HepG2 (cell line): ENCODE data around the gene OSBPL3. TPM values are rescaled to one million over a fixed set of nuclear protein-coding genes. Genes with fewer than 3 reads are reported as not detected.

Experiments used
- GPN1 ChIP-seq: sonication (generic); formaldehyde crosslinking; IDR thresholded peaks from 2 replicates; pipeline ENCODE4 v1.5.1; 2020; ENCODE audit warnings: missing genetic modification reagents, borderline replicate concordance
- HOXA7 ChIP-seq: sonication (generic); formaldehyde crosslinking; IDR thresholded peaks from 2 replicates; pipeline ENCODE4 v1.8.1; 2022; ENCODE audit warnings: mild to moderate bottlenecking, missing genetic modification reagents, moderate library complexity
- IRF1 ChIP-seq: sonication (generic); formaldehyde crosslinking; IDR thresholded peaks from 2 replicates; pipeline ENCODE4 v1.4.0; 2020; ENCODE audit warnings: low read depth, mild to moderate bottlenecking, missing genetic modification reagents
- MAFG ChIP-seq: sonication (generic); formaldehyde crosslinking; IDR thresholded peaks from 2 replicates; pipeline ENCODE4 v1.5.1; 2020; ENCODE audit warnings: mild to moderate bottlenecking, missing genetic modification reagents
- PHF8 ChIP-seq: sonication (generic); formaldehyde crosslinking; IDR thresholded peaks from 2 replicates; pipeline ENCODE4 v1.5.0; 2020; ENCODE audit warnings: missing genetic modification reagents
- POGZ ChIP-seq: sonication (generic); formaldehyde crosslinking; IDR thresholded peaks from 2 replicates; pipeline ENCODE4 v1.4.0; 2020; ENCODE audit warnings: mild to moderate bottlenecking, missing genetic modification reagents
- PRDM4 ChIP-seq: sonication (generic); formaldehyde crosslinking; IDR thresholded peaks from 2 replicates; pipeline ENCODE4 v1.9.0; 2021; ENCODE audit warnings: missing genetic modification reagents, borderline replicate concordance
- SKIL ChIP-seq: sonication (generic); formaldehyde crosslinking; IDR thresholded peaks from 2 replicates; pipeline ENCODE4 v1.8.0; 2022; ENCODE audit warnings: missing genetic modification reagents, mild to moderate bottlenecking, moderate library complexity, borderline replicate concordance
- SOX13 ChIP-seq, 3 experiments: fragments of 450-650 bp in 1 of 3; sonication (generic) in 1 of 3; formaldehyde crosslinking in 1 of 3; IDR thresholded peaks in 2 of 3; conservative IDR thresholded peaks in 1 of 3; 2 replicates each; pipeline versions ENCODE4 v1.5.0 to v1.6.1; 2016 to 2020; ENCODE audit warnings: antibody characterized with exemption in 1 of 3, mild to moderate bottlenecking in 1 of 3, missing compliant biosample characterization in 1 of 3, missing genetic modification reagents in 1 of 3, moderate library complexity in 1 of 3
- SOX5 ChIP-seq: IDR thresholded peaks from 2 replicates; pipeline ENCODE4 v1.6.1; 2016; ENCODE audit warnings: borderline replicate concordance
- SRSF9 ChIP-seq: fragments of 200-400 bp; formaldehyde crosslinking; IDR thresholded peaks from 2 replicates; pipeline ENCODE4 v1.6.1; 2018; ENCODE audit warnings: borderline replicate concordance, mild to moderate bottlenecking, low read depth, low read length; ENCODE audit not compliant: insufficient read depth, poor library complexity, severe bottlenecking
- TCF7L2 ChIP-seq: IDR thresholded peaks from 2 replicates; pipeline ENCODE4 v1.6.1; 2011; ENCODE audit warnings: mild to moderate bottlenecking, low read depth, low read length, moderate library complexity
- TEAD3 ChIP-seq: optimal IDR thresholded peaks from 2 replicates; pipeline ENCODE3; 2016; ENCODE audit warnings: borderline replicate concordance
- TOPORS ChIP-seq: sonication (generic); formaldehyde crosslinking; IDR thresholded peaks from 2 replicates; pipeline ENCODE4 v1.8.0; 2023; ENCODE audit warnings: mild to moderate bottlenecking, missing genetic modification reagents
- ZBTB14 ChIP-seq: sonication (generic); formaldehyde crosslinking; IDR thresholded peaks from 2 replicates; pipeline ENCODE4 v1.4.0; 2020; ENCODE audit warnings: missing genetic modification reagents
- ZNF253 ChIP-seq: sonication (generic); formaldehyde crosslinking; IDR thresholded peaks from 2 replicates; pipeline ENCODE4 v1.8.0; 2022; ENCODE audit warnings: mild to moderate bottlenecking, missing genetic modification reagents, borderline replicate concordance
- ZNF772 ChIP-seq: sonication (generic); formaldehyde crosslinking; IDR thresholded peaks from 2 replicates; pipeline ENCODE4 v1.5.0; 2020; ENCODE audit warnings: mild to moderate bottlenecking, missing genetic modification reagents
- ZNF891 ChIP-seq: sonication (generic); formaldehyde crosslinking; IDR thresholded peaks from 2 replicates; pipeline ENCODE4 v1.5.0; 2020; ENCODE audit warnings: mild to moderate bottlenecking, missing genetic modification reagents
- polyA plus RNA-seq, 8 experiments: library from polyadenylated mRNA; depleted of rRNA in 3 of 8; stranded (reverse) in 7 of 8; unstranded in 1 of 8; fragments of >200 nt; fragmentation: Illumina TruSeq in 4 of 8; extraction: Trizol in 4 of 8; gene quantifications; 2 replicates each; pipeline versions ENCODE4 v1.2.1 to v1.2.3, GENCODE V29; 2011 to 2016; ENCODE audit warnings: low read depth in 4 of 8, missing spikeins in 1 of 8, mixed read lengths in 1 of 8; ENCODE audit not compliant: insufficient read depth in 1 of 8
- total RNA-seq, 5 experiments: library from RNA; depleted of rRNA; stranded (reverse); fragments of >200 nt; fragmentation: Illumina TruSeq; extraction: Trizol; gene quantifications; 2 replicates each; pipeline ENCODE4 v1.2.3, GENCODE V29; 2016; ENCODE audit warnings: low read depth in 1 of 5
- TF ChIP-seq, protein P1 (sequence below): sonication (generic); formaldehyde crosslinking; IDR thresholded peaks from 2 replicates; pipeline ENCODE4 v1.4.0; 2020; ENCODE audit warnings: missing genetic modification reagents

The OSBPL3 gene
- total and polyA plus RNA-seq, 2 of the 13 experiments (the other 11 are each of a cell fraction or from before 2014, with no cell fraction given): 8.8 to 28.9 TPM

GRCh38 chr7:24795407-24795767, 184.6 kb downstream of the OSBPL3 start (continued):
- TF ChIP-seq GPN1 (CRISPR knock-in tag) (no peak), TEAD3 (CRISPR knock-in tag) (peak; percentile 25), IRF1 (CRISPR knock-in tag) (no peak), ZBTB14 (CRISPR knock-in tag) (no peak), ZNF891 (no peak), HOXA7 (CRISPR knock-in tag) (no peak), PHF8 (CRISPR knock-in tag) (0 out of 2 replicates have a peak, but pooled peaks have one; percentile 13), ZNF772 (no peak), POGZ (0 out of 2 replicates have a peak, but pooled peaks have one; percentile 46), ZNF253 (CRISPR knock-in tag) (no peak), PRDM4 (CRISPR knock-in tag) (no peak), SOX13 (IDR thresholded peaks at IDR 0.05) (no peak), SOX13 (CRISPR knock-in tag; conservative IDR thresholded peaks at IDR 0.05 in 1 of 2, IDR thresholded peaks at IDR 0.05 in 1 of 2) (peak in 1 of 2 experiments; percentile 34; a peak in 1 of 4 replicates), TOPORS (CRISPR knock-in tag) (no peak), TCF7L2 (no peak), SKIL (CRISPR knock-in tag) (peak; percentile 46; the same call in 1 of the 2 replicates), SOX5 (peak; percentile 38; the same call in 1 of the 2 replicates), MAFG (CRISPR knock-in tag) (no peak), SRSF9 (no peak)
- TF ChIP-seq, protein P1, sequence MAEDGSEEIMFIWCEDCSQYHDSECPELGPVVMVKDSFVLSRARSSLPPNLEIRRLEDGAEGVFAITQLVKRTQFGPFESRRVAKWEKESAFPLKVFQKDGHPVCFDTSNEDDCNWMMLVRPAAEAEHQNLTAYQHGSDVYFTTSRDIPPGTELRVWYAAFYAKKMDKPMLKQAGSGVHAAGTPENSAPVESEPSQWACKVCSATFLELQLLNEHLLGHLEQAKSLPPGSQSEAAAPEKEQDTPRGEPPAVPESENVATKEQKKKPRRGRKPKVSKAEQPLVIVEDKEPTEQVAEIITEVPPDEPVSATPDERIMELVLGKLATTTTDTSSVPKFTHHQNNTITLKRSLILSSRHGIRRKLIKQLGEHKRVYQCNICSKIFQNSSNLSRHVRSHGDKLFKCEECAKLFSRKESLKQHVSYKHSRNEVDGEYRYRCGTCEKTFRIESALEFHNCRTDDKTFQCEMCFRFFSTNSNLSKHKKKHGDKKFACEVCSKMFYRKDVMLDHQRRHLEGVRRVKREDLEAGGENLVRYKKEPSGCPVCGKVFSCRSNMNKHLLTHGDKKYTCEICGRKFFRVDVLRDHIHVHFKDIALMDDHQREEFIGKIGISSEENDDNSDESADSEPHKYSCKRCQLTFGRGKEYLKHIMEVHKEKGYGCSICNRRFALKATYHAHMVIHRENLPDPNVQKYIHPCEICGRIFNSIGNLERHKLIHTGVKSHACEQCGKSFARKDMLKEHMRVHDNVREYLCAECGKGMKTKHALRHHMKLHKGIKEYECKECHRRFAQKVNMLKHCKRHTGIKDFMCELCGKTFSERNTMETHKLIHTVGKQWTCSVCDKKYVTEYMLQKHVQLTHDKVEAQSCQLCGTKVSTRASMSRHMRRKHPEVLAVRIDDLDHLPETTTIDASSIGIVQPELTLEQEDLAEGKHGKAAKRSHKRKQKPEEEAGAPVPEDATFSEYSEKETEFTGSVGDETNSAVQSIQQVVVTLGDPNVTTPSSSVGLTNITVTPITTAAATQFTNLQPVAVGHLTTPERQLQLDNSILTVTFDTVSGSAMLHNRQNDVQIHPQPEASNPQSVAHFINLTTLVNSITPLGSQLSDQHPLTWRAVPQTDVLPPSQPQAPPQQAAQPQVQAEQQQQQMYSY (CRISPR knock-in tag): no peak
